Head of caudate nucleus (tissue), 42 donors: ENCODE data around the gene WFDC6.

ENCODE experiments used
- DNase-seq, 42 donors: peaks; one replicate each; pipeline versions ENCODE4 v3.0.0 to v3.0.0-alpha.2; 2020 to 2021; ENCODE audit warnings: mixed read lengths in 7 of 42
- intact Hi-C: fragments of 100-400 bp; cut with DNase I; formaldehyde crosslinking; loops from one replicate; pipeline ENCODE4 v1.15.0; 2022

The WFDC6 gene

DNA sequence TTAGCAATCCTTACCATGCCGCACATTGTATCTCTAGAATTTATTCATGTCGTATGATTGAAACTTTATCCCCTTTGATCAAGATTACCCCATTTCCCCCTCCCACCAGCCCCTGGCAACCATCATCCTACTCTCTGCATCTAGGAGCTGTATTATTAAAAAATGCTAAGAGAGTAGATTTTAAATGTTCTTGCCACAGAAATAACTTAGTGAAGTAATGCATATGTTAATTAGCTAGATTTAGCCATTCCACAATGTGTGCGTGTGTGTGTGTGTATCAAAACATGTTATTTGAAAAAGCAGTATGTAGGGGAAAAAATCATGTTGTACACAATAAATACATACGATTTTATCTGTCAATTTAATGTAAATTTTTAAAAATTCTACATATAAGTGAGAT lies 12.0 kb downstream of the WFDC6 start:
- intact Hi-C loops = no loop called here
- DNase-seq = no peak

DNA sequence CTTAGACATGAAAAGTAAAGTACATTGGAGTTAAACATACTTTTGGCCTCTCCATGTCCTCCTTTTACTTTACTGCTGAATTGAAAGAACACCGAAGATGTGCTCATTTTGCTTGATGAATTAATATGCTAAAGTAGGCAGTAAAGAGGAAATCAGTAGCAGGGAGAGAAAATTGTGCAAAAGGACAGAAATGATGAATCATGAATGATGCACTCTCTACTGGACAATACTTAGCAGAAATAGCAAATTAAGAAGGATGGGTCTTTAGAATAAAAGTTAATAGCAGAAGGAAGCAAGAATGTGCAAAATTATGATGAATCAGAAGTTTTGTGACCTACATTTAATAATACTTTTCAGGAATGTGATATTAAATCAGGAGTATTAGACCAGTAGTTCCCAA lies 15.5 kb downstream of the WFDC6 start:
- intact Hi-C loops = no loop called here
- no peak for DNase-seq

DNA sequence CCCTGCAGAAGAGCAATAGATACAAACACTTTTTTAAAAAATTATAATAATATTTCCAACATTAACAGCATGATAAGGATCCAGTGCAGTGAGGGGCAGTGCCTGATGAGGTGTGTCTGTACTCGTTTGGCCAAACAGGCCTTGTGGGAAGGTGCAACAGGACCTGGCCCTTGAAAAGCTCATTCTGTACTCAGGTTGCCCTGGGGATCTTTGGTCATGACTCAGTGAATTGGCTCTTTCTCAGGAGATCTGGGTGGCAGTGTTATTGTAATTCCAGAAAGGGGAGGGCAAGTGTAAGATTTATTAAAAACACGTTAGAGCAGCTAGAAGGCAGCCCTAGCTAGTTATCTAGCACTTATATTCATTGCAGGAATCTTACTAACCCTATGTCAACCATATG lies 21.0 kb downstream of the WFDC6 start:
- no peak for DNase-seq

DNA sequence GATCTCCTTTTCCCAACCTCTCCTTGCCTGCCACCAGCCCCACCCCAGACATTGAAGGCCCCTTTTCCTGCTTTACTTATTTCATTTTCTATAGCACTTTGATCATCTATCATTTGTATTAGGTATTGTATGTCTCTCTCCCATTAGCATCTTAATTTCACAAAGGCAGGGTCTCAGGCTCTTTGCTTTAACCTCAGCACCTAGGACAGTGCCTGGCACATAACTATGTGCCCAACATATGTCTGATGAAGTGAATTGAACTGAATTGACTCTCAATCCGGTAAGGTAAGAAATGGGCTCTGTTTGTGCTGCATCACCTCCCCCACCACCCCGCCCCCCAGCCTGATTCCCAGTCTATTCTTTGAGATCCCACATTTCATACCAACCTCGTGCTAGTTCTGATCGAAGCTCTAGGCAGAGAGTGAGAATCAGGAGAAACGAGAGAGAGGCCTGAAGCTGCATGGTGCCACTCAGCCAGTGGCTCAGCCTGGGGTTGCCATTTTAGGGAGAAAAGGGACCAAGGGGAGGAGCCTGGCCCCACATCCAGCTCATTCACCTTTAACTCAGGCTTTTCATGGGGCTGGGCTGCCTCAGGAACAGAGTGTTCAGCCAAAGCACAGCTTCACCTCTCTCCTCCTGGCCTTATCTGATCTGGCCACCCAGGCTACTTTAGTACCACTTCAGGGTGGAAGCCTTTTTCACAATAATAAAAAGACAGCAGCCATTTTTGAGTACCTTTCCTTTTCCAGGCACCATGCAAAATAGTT lies 24.0 kb downstream of the WFDC6 start, which contains the start of gene SPINT3:
TSS of gene SPINT3 (minus strand) at position 476 of the 767 bp plus-strand sequence. CDS start at position 462, 14 bp downstream.
- DNase-seq = no peak
- intact Hi-C loops = no loop called here

More for the DNA sequence above, 21.0 kb downstream of the WFDC6 start:
- intact Hi-C loops = no loop called here

DNA sequence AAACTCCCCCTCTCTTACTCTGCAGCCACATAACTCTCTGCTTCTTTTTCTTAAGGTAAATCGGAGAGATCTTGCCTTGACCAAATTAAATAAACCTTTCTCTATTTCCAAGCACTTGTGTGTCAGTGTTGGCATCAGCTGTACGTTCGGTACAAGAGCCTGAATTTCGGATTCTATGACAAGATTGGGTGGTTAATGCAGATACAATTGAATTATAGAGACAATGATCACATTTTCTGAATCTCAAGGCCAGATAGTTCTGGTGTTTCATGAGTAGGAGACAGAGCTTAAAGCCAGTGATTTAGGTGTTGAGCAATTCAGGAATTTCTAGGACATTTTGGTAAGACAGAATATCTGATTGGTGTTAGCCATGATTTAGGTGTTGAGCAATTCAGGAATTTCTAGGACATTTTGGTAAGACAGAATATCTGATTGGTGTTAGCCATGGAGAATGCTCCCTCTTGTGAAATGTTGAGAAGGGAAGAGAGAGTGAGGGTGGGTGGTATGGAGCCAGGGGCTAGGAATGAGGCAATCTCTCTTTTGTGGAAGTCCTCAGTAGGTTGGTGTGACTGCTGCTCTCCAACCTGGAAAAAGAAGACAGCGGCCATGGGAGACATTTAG lies 28.9 kb downstream of the WFDC6 start:
- no peak for DNase-seq
- intact Hi-C loops = no loop called here

DNA sequence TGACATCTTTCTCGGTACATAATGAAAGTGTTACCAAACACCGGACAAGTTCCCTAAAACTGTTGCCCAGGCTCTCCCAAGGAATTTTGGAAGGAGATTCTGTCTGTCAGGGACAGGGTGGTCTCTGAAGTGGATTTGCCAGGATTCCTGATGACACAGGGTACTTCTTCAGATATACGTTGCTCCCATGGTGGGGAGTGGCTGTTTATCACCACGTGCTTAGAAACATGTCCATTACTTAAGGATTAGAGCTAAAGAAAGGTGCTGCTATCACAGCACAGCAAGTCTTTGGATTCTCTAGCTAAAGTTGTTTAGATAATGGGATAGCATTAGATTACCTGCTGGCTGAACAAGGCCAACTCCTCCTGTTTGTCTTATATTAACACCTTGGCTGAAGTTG lies 30.2 kb downstream of the WFDC6 start:
- intact Hi-C loops = no loop called here
- no peak for DNase-seq

DNA sequence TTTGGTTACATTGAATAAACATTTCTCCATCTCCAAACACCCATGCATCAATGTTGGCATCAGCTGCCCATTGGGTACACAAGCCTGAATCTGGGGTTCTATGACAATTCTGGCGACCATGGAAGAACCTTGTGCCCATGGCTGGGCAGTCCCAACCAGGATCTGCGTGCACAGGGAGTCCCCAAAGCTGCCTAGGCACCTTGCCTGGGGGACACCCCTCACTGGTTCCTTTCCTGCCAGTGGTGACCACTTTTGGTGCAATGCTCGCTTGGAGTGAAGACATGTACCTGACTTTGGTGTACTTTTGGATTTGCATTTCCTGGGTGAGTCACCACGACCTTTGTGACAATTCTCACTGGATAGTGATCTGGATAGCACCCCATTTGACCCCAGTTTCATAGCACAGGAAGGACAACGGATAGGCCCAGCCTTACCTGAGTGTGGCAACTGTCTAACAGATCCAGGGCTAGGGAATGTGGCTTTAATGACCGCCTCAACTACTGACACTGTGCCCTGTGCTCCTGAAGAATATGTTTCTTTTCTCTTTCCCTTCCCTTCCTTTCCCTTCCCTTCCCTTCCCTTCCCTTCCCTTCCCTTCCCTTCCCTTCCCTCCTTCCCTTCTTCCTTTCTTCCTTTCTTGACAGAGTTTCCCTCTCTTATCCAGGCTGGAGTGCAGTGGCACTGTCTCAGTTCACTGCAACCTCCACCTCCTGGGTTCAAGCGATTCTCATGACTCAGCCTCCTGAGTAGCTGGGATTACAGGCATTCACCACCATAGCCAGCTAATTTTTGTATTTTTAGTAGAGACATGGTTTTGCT lies 31.0 kb downstream of the WFDC6 start:
- no peak for DNase-seq
- intact Hi-C loops = no loop called here

DNA sequence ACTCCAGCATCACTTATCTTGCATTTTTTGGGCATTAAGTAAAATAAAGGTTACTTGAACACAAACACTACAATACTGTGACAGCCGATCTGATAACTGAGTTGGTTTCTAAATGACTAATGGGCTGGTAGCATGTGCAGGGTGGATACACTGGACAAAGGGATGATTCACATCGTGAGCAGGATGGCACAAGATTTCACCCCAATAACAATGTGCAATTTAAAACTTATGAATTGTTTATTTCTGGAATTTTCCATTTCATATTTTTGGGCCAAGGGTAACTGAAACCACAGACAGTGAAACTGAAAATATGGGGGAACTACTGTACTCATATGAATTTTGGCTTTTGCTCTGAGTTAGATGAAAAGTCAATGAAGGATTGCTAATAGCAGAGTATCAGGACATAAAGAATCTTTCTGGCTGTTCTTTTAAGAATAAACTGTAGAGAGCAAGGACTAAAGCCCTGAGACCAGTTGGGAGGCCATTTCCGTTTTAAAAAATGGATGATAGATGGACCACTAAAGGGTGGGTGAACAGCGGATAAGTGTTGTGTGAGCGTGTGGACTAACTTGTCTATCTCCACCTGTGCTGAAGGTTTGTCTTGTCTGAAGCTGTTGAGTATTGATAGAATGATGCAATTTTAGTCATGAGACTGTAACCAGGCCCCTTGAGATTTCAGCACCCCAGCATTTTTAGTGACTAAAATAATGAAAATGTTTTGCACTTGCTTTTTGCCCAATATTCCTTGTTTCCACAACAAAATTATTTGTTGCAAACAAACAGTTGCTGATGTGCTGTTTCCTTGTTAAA lies 32.1 kb downstream of the WFDC6 start:
- intact Hi-C loops = no loop called here
- no peak for DNase-seq

DNA sequence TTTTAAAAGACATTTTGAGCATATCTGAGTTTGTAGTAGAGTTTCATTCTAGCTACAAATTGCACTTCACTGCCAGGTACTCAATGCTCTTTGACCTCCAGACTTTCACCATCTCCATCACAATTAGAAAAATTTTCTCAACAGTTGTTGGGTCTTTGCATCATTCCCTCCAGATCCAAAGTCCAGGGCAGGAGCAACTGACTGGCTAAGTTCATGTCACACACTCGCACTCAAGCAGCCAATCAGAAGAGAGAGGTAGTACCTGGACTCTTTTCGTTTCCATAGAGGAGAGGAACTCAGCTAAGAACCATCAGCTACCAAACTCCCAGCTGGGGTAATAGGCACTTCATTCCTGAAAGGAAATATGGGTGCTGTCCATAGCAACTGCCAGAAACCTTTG lies 32.9 kb downstream of the WFDC6 start:
- intact Hi-C loops = no loop called here
- no peak for DNase-seq

DNA sequence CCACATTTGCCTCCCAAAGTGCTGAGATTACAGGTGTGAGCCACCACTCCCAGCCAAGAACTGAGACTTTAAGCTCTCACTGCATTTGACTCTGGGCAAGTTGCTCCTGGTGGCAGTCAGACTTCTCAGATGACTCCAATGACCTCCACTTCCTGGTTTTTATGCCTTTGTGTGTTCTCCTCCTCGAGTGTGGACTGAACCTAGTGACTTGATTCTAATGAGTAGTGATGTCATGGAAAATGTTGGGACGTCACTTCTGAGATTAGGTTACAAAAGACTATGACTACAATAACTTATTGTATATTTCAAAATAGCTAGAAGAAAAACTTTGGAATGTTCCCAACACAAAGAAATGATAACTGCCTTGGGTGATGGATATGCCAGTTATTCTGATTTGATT lies 35.9 kb downstream of the WFDC6 start:
- intact Hi-C loops = no loop called here
- DNase-seq = no peak

DNA sequence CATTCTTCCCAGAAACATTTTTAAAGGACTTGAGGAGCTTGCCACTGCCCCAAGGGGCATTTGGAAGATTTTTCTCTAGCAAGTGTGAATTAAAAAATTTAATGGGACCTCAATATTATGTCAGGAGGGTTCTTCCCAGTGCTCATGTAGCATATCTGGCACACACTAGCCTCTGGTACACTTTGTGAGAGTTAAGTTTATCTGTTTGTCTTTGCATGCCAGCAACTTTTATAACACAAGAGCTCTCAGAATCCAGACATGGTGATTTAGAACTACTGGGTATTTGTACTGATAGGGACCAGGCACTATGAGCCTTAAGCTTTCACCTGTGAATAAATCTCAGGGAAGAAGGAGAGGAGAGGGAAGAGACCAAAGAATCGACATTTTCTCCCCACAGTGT lies 36.7 kb downstream of the WFDC6 start:
- DNase-seq = no peak
- intact Hi-C loops = no loop called here

DNA sequence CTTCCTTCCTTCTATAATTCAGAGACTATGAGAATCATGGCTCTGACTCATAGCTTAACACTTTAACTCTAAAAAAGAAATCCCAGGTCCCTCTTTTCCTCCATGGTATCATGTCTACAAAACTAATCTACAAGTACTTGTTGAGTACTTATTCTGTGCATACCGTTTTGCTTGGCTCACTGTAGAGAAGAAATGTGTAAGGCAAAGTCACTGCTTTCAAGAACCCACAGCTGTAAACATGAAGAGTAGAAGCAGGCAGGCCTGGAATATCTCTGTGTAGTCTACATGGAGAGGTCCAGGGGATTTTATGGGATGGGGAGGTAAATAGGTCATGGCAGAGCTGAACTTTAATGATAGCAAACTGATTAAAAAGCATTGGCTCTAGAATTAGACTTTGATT lies 37.7 kb downstream of the WFDC6 start:
- DNase-seq = no peak
- intact Hi-C loops = no loop called here

DNA sequence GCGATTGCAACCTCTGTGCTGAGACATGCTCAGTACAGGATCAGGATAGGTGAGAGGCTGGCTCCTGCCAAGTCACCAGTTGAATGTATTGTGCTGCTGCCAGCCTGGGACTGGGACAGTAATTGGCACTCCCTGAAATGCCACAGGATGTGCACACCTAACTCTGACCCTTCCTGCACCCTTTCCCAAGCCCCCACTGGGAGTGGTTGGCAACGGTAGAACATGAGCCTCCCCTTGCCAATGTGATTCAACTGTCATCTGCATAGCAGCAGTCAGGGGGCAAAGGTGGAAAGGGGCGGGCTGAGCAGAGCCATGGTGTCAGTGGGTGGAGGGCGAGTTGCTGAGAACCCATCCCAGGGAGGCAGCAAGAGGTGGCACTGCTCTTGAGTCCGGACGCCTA lies 39.3 kb downstream of the WFDC6 start:
- intact Hi-C loops = no loop called here
- no peak for DNase-seq

DNA sequence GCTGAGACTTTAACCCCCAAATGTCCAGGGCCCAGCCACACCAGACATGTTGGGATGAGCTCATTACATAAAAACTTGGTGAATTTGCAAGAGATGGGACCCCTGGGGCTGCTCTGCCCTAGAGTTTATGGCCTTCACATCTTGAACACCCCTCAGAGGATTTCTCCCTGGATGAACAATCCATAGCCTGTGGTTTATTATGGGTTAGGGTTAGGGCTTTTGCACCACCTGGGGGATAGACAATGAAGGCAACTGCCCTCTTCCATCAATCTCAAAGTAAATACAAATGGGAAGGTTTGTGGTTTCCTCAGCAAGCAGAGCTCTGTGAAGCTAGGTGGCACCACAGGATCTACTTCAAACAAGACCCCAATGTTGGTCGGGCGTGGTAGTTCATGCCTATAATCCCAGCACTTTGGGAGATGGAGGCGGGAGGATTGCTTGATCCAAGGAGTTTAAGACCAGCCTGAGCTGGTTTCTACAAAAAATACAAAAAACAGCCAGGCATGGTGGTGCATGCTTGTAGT lies 41.2 kb downstream of the WFDC6 start:
- intact Hi-C loops = no loop called here

DNA sequence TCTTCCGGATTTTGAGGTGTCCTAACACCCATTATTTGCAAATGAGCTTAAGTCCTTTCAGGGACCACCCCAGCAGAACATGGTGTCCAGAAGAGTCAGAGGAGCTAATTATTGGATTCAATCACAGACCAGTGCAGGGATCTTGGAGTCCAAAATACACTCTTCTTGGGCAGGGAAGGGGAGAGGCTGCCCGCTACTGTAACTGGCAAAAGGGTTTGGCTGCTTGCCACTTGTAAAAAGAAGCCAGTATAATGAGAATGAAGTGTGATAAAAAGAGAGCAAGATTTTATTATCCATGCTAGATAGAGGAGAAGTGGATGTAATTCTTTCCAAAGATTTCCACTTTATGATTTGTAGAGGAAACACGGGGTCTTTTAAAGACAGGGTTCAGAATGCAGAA lies 43.1 kb downstream of the WFDC6 start:
- DNase-seq = no peak
- intact Hi-C loops = no loop called here

More for the DNA sequence above, 41.2 kb downstream of the WFDC6 start:
- DNase-seq = no peak

DNA sequence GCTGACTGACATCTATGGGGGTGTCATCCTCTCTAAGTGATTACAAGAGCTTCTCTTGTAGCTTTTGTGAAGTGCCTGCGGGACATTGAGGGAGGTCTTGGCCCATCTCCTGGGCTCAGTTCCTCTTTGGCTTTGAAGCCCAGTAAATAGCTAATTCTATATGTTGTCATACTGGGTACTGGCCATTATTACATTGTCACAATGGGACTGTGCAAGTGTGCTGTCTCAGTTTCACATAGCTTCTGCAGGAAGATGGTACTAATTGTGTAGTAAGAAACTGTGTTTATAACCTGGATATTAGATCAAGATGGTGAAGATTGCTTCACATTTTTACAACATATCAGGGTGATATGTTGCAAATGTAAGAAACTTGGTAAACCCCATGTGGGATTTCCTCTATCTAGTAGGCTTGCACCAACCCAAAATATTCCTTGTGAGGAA lies 43.8 kb downstream of the WFDC6 start:
- no peak for DNase-seq
- intact Hi-C loops = no loop called here

DNA sequence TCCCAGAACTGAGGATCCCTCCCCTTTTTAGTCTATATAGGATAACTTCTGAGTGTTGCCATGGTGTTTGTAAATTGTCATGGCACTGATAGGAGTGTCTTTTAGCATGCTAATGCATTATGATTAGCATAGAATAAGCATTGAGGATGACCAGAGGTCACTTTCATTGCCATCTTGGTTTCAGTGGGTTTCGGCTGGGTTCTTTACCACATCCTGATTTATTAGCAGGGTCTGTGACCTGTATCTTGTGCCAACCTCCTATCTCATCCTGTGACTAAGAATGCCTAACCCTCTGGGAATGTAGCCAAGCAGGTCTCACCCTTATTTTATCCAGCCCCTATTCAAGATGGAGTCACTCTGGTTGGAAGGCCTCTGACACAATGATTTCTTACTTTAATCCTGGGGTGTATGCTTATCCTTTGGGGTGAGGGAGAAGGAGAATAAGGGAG lies 50.2 kb downstream of the WFDC6 start:
- intact Hi-C loops = no loop called here
- no peak for DNase-seq

DNA sequence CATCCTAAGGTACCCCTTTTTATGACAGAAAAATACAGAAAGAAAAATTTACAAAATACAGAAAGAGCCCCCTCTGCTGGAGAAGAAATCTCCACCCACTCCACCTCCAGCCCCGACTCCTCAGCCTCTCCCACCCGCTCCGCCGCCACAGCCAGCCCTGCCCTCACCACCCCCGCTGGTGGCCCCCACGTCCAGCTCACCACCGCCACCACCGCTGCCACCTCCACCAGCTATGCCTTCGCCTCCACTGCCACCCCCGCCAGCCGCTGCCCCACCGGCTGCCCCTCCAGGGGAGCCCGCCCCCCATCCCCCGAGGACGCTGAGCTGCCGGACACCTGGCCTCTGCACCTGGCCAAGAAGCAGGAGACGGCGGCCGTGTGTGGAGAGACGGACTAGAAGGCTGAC lies 52.0 kb downstream of the WFDC6 start:
- no peak for DNase-seq

DNA sequence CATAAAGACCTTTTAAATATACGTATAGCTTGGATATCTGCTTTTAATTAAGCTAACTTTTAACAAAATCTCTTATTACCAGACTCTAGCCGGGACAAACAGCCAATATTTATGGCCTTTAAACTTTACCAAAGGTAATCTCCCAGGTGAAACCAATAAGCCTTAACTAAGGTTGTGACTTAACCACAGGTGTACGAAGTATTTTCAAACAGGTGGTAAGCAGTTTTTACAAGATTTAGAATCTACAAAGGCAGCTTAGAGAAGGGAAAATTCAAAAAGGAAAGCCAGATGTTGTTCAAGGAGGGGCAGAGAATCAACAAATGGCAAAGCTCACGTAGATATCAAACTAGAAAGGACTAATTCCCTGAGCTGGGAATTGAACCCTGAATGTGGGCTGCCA lies 53.9 kb downstream of the WFDC6 start:
- intact Hi-C loops = no loop called here

More for the DNA sequence above, 52.0 kb downstream of the WFDC6 start:
- intact Hi-C loops = no loop called here

More for the DNA sequence above, 53.9 kb downstream of the WFDC6 start:
- no peak for DNase-seq
